Lower lobe of right lung (tissue), 2 donors: ENCODE results near the gene EDIL3. TPM values are rescaled to one million over a fixed set of nuclear protein-coding genes. Genes with fewer than 3 reads are reported as not detected.
"Not testable (repeated sequence)": the region's sequence is repeated elsewhere in the genome, so short reads cannot be mapped to it uniquely, and the experiment has no call there.

Source experiments
- ATAC-seq, 2 donors: fragments of 200-7000 bp; cut with Tn5 transposase; one replicate each; pipeline ENCODE4 v1.9.1; 2020 to 2022; ENCODE audit warnings: mild to moderate bottlenecking in 2 of 2, moderate library complexity in 2 of 2
- DNase-seq: peaks from one replicate; pipeline ENCODE4 v3.0.0-alpha.2; 2020
- H3K27ac ChIP-seq: fragments of 200-600 bp; one replicate; pipeline ENCODE4 v1.8.0; 2022
- H3K27me3 ChIP-seq: fragments of 200-600 bp; one replicate; pipeline ENCODE4 v1.8.0; 2022; ENCODE audit warnings: low read depth
- H3K36me3 ChIP-seq: fragments of 200-600 bp; one replicate; pipeline ENCODE4 v1.8.0; 2022; ENCODE audit warnings: mild to moderate bottlenecking
- H3K4me1 ChIP-seq: fragments of 200-600 bp; one replicate; pipeline ENCODE4 v1.8.0; 2022
- H3K4me3 ChIP-seq: fragments of 200-600 bp; one replicate; pipeline ENCODE4 v1.8.0; 2022; ENCODE audit warnings: mild to moderate bottlenecking
- H3K9me3 ChIP-seq: fragments of 200-600 bp; one replicate; pipeline ENCODE4 v1.8.0; 2022
- CTCF ChIP-seq: fragments of 200-600 bp; IDR thresholded peaks from one replicate; pipeline ENCODE4 v1.8.0; 2022; ENCODE audit warnings: antibody characterized with exemption, mild to moderate bottlenecking
- intact Hi-C: fragments of 100-400 bp; cut with DNase I; formaldehyde crosslinking; loops from one replicate; pipeline ENCODE4 v1.11.0; 2022
- total RNA-seq: library from RNA; stranded (reverse); fragmentation: NEBNext Ultra II Directional; extraction: Animal tissue kit (Norgen Biotek cat#: 25700); gene quantifications from one replicate; pipeline ENCODE4 v1.2.1, GENCODE V29; 2021
- donor health status: DM: no; HTN: yes; CAD: no; lungs with severe emphysema.

EDIL3 gene
- total RNA-seq, 1 donor from 2014 or later, result 17.0 TPM

- Histone ChIP-seq H3K4me1 (no peaks in the 10 kb centered on the region), H3K27ac (no peak overlapping the region), H3K27me3 (no peaks in the 10 kb centered on the region), H3K36me3 (no peaks in the 10 kb centered on the region), H3K4me3 (no peak overlapping the region), H3K9me3 (no peaks in the 10 kb centered on the region)
- no peak for TF ChIP-seq CTCF
- intact Hi-C loops, result no loop called here
- DNase-seq (no peak), ATAC-seq (no peak)
Measured at GRCh38 chr5:84344788-84345187, 39.9 kb downstream of the EDIL3 start.

- Histone ChIP-seq H3K27me3 (no peaks in the 10 kb centered on the region), H3K4me3 (no peak overlapping the region), H3K27ac (no peak overlapping the region)
Measured at GRCh38 chr5:84343171-84343570, 41.5 kb downstream of the EDIL3 start.

GRCh38 chr5:84332106-84332505 lies 52.6 kb downstream of the EDIL3 start:
- DNase-seq (no peak), ATAC-seq (no peak)
- Histone ChIP-seq H3K27me3 (no peaks in the 10 kb centered on the region), H3K36me3 (no peaks in the 10 kb centered on the region), H3K4me3 (no peak overlapping the region), H3K27ac (no peak overlapping the region), H3K9me3 (no peaks in the 10 kb centered on the region), H3K4me1 (no peaks in the 10 kb centered on the region)
- TF ChIP-seq CTCF, result no peak
- intact Hi-C loops, result no loop called here

More at GRCh38 chr5:84343171-84343570, 41.5 kb downstream of the EDIL3 start:
- TF ChIP-seq CTCF, result no peak
- ATAC-seq, result no peak
- Histone ChIP-seq H3K4me1 (no peaks in the 10 kb centered on the region), H3K36me3 (no peaks in the 10 kb centered on the region), H3K9me3 (no peaks in the 10 kb centered on the region)
- DNase-seq, result no peak
- intact Hi-C loops, result no loop called here

GRCh38 chr5:84327591-84327990 lies 57.1 kb downstream of the EDIL3 start:
- Histone ChIP-seq H3K27ac (no peak overlapping the region), H3K9me3 (peaks cover 3% of the 10 kb centered on the region), H3K4me3 (no peak overlapping the region), H3K4me1 (no peaks in the 10 kb centered on the region), H3K27me3 (no peaks in the 10 kb centered on the region), H3K36me3 (no peaks in the 10 kb centered on the region)
- DNase-seq (no peak), ATAC-seq (no peak)
- no peak for TF ChIP-seq CTCF
- intact Hi-C loops, result no loop called here

- ATAC-seq, result no peak
Measured at GRCh38 chr5:84322646-84323045, 62.0 kb downstream of the EDIL3 start.

GRCh38 chr5:84317826-84318225 lies 66.9 kb downstream of the EDIL3 start:
- H3K27me3 ChIP-seq, H3K4me1 ChIP-seq, ATAC-seq, intact Hi-C loops, H3K4me3 ChIP-seq, H3K27ac ChIP-seq, DNase-seq, H3K36me3 ChIP-seq: not testable (repeated sequence)
- peaks cover 12% of the 10 kb centered on the region for H3K9me3 ChIP-seq

More at GRCh38 chr5:84322646-84323045, 62.0 kb downstream of the EDIL3 start:
- no peak for TF ChIP-seq CTCF
- intact Hi-C loops, result no loop called here
- H3K4me1 ChIP-seq, result no peaks in the 10 kb centered on the region
- H3K27ac ChIP-seq, result no peak overlapping the region
- no peaks in the 10 kb centered on the region for H3K36me3 ChIP-seq
- H3K4me3 ChIP-seq, result no peak overlapping the region
- no peak for DNase-seq
- no peaks in the 10 kb centered on the region for H3K27me3 ChIP-seq
- H3K9me3 ChIP-seq, result peaks cover 13% of the 10 kb centered on the region

- DNase-seq, H3K4me1 ChIP-seq, intact Hi-C loops, H3K4me3 ChIP-seq, H3K27me3 ChIP-seq, H3K27ac ChIP-seq, H3K9me3 ChIP-seq, H3K36me3 ChIP-seq, ATAC-seq: not testable (repeated sequence)
Measured at GRCh38 chr5:84312280-84312679, 72.4 kb downstream of the EDIL3 start.

- H3K4me1 ChIP-seq, intact Hi-C loops, DNase-seq, H3K36me3 ChIP-seq, H3K4me3 ChIP-seq, ATAC-seq, H3K27ac ChIP-seq, H3K9me3 ChIP-seq, H3K27me3 ChIP-seq: not testable (repeated sequence)
Measured at GRCh38 chr5:84309850-84310249, 74.8 kb downstream of the EDIL3 start.
